Measurements from ENCODE around the gene FAHD2A.
"Not testable (repeated sequence)": the region's sequence is repeated elsewhere in the genome, so short reads cannot be mapped to it uniquely, and the experiment has no call there.

Gene FAHD2A

GRCh38 chr2:95390881-95391321 is 11.6 kb upstream of the FAHD2A start:
- no peak for DNase-seq

GRCh38 chr2:95391641-95392310 is 10.7 kb upstream of the FAHD2A start:
- no peak for DNase-seq

GRCh38 chr2:95392320-95392719 is 10.2 kb upstream of the FAHD2A start:
- no peak for DNase-seq

- no peak for DNase-seq
Measured at GRCh38 chr2:95392730-95393455, 9.6 kb upstream of the FAHD2A start.

- DNase-seq, result no peak
Measured at GRCh38 chr2:95393901-95394300, 8.6 kb upstream of the FAHD2A start.

- DNase-seq, result no peak
Measured at GRCh38 chr2:95399061-95399460, 3.4 kb upstream of the FAHD2A start.

- DNase-seq, result no peak
Measured at GRCh38 chr2:95401480-95401879, 1.0 kb upstream of the FAHD2A start.

- DNase-seq, result not testable (repeated sequence)
Measured at GRCh38 chr2:95402004-95402369, 521 bp upstream of the FAHD2A start.

GRCh38 chr2:95403204-95403721 is 755 bp downstream of the FAHD2A start:
- peak; percentile 33 to 38 for DNase-seq

GRCh38 chr2:95403824-95404223 is 1.3 kb downstream of the FAHD2A start:
- DNase-seq, result not testable (repeated sequence)

GRCh38 chr2:95404676-95405075 is 2.2 kb downstream of the FAHD2A start:
- not testable (repeated sequence) for DNase-seq

- not testable (repeated sequence) for DNase-seq
Measured at GRCh38 chr2:95411239-95411638, 8.7 kb downstream of the FAHD2A start.

- DNase-seq, result peak; percentile 38 to 56
Measured at GRCh38 chr2:95414015-95414594, 11.6 kb downstream of the FAHD2A start.

- not testable (repeated sequence) for DNase-seq
Measured at GRCh38 chr2:95415138-95415537, 12.6 kb downstream of the FAHD2A start.

- DNase-seq, result not testable (repeated sequence)
Measured at GRCh38 chr2:95415561-95415960, 13.1 kb downstream of the FAHD2A start.

GRCh38 chr2:95427196-95427867 is 24.8 kb downstream of the FAHD2A start:
- DNase-seq, result not testable (repeated sequence)

- not testable (repeated sequence) for DNase-seq
Measured at GRCh38 chr2:95429748-95430467, 27.4 kb downstream of the FAHD2A start.

GRCh38 chr2:95433373-95433772 is 30.9 kb downstream of the FAHD2A start:
- DNase-seq, result not testable (repeated sequence)

- DNase-seq, result not testable (repeated sequence)
Measured at GRCh38 chr2:95433973-95434372, 31.5 kb downstream of the FAHD2A start.

- DNase-seq, result not testable (repeated sequence)
Measured at GRCh38 chr2:95434507-95435076, 32.1 kb downstream of the FAHD2A start.

GRCh38 chr2:95435162-95435871 is 32.8 kb downstream of the FAHD2A start:
- DNase-seq, result not testable (repeated sequence)

All from CD4-positive, alpha-beta T cell treated with Interleukin-1 beta for 1 hour (primary cell).